WI38 (cell line): ENCODE results near the gene TUBB3.

Source experiments
- H3K4me3 ChIP-seq: 2 replicates; pipeline ENCODE4 v1.5.1; 2011; ENCODE audit warnings: low read depth, mild to moderate bottlenecking, control low read depth, low read length
- CTCF ChIP-seq: IDR thresholded peaks from 2 replicates; pipeline ENCODE4 v1.5.1; 2012; ENCODE audit warnings: low read depth, mild to moderate bottlenecking, control low read depth, low read length

Gene TUBB3

GRCh38 chr16:89884041-89884421 lies 39.1 kb upstream of the TUBB3 start:
- no peak overlapping the region for H3K4me3 ChIP-seq
- no peak for TF ChIP-seq CTCF

GRCh38 chr16:89887243-89887642 lies 35.9 kb upstream of the TUBB3 start:
- no peak for TF ChIP-seq CTCF
- no peak overlapping the region for H3K4me3 ChIP-seq

- TF ChIP-seq CTCF: no peak
- no peak overlapping the region for H3K4me3 ChIP-seq
Observed at GRCh38 chr16:89890200-89890599, 32.9 kb upstream of the TUBB3 start.

- no peak for TF ChIP-seq CTCF
- no peak overlapping the region for H3K4me3 ChIP-seq
Observed at GRCh38 chr16:89890886-89891657, 32.1 kb upstream of the TUBB3 start.

- no peak for TF ChIP-seq CTCF
Observed at GRCh38 chr16:89892055-89892630, 31.0 kb upstream of the TUBB3 start.

GRCh38 chr16:89892635-89893034 lies 30.5 kb upstream of the TUBB3 start:
- TF ChIP-seq CTCF: no peak
- H3K4me3 ChIP-seq: no peak overlapping the region

More at GRCh38 chr16:89892055-89892630, 31.0 kb upstream of the TUBB3 start:
- H3K4me3 ChIP-seq: no peak overlapping the region
